ENCODE results near the gene PRKCZ.

GRCh38 chr1:2103901-2104590, 53.8 kb downstream of the PRKCZ start:
- TF ChIP-seq CTCF (IDR thresholded peaks at IDR 0.05): no peak
- TF ChIP-seq EZH2phosphoT487 (IDR thresholded peaks at IDR 0.05): no peak
- no peak for TF ChIP-seq EZH2 (IDR thresholded peaks at IDR 0.05)

All from neural progenitor cell (in vitro differentiated cells).